ENCODE results near the gene SGCA.

The SGCA gene

GRCh38 chr17:50141026-50141744, 24.6 kb upstream of the SGCA start:
- Mint-ChIP-seq H3K27me3 (ENCODE audit: low read depth) (no peaks in the 10 kb centered on the region), H3K4me3 (peak overlapping the region; percentile 86), H3K4me1 (ENCODE audit: low read depth) (peaks cover 66% of the 10 kb centered on the region), H3K9me3 (no peaks in the 10 kb centered on the region), H3K36me3 (ENCODE audit: low read depth) (peaks cover 91% of the 10 kb centered on the region), H3K27ac (peak overlapping the region; percentile 88)
- no peak for DNase-seq (ENCODE audit: low spot score)

GRCh38 chr17:50141745-50142110, 24.1 kb upstream of the SGCA start:
- Mint-ChIP-seq H3K27ac (peak overlapping the region; percentile 72), H3K4me1 (ENCODE audit: low read depth) (peaks cover 69% of the 10 kb centered on the region), H3K36me3 (ENCODE audit: low read depth) (peaks cover 89% of the 10 kb centered on the region), H3K27me3 (ENCODE audit: low read depth) (no peaks in the 10 kb centered on the region), H3K4me3 (peak overlapping the region; percentile 86), H3K9me3 (no peaks in the 10 kb centered on the region)
- no peak for DNase-seq (ENCODE audit: low spot score)

GRCh38 chr17:50143461-50144176, 22.2 kb upstream of the SGCA start:
- H3K27me3 Mint-ChIP-seq (ENCODE audit: low read depth) = no peaks in the 10 kb centered on the region
- no peaks in the 10 kb centered on the region for H3K9me3 Mint-ChIP-seq
- H3K27ac Mint-ChIP-seq = peak overlapping the region; percentile 68
- DNase-seq (ENCODE audit: low spot score) = no peak
- H3K4me1 Mint-ChIP-seq (ENCODE audit: low read depth) = peaks cover 70% of the 10 kb centered on the region
- H3K36me3 Mint-ChIP-seq (ENCODE audit: low read depth) = peaks cover 88% of the 10 kb centered on the region
- H3K4me3 Mint-ChIP-seq = peak overlapping the region; percentile 6

- H3K27ac Mint-ChIP-seq = peak overlapping the region; percentile 68
- H3K9me3 Mint-ChIP-seq = no peaks in the 10 kb centered on the region
- peaks cover 70% of the 10 kb centered on the region for H3K4me1 Mint-ChIP-seq (ENCODE audit: low read depth)
- no peak for DNase-seq (ENCODE audit: low spot score)
- peak overlapping the region; percentile 6 for H3K4me3 Mint-ChIP-seq
- H3K36me3 Mint-ChIP-seq (ENCODE audit: low read depth) = peaks cover 84% of the 10 kb centered on the region
- no peaks in the 10 kb centered on the region for H3K27me3 Mint-ChIP-seq (ENCODE audit: low read depth)
Observed at GRCh38 chr17:50144355-50144754, 21.4 kb upstream of the SGCA start.

GRCh38 chr17:50144845-50145531, 20.8 kb upstream of the SGCA start:
- peak overlapping the region; percentile 69 for H3K27ac Mint-ChIP-seq
- H3K4me3 Mint-ChIP-seq = peak overlapping the region; percentile 98
- peak; percentile 42 for DNase-seq (ENCODE audit: low spot score)
- peaks cover 78% of the 10 kb centered on the region for H3K36me3 Mint-ChIP-seq (ENCODE audit: low read depth)
- peaks cover 63% of the 10 kb centered on the region for H3K4me1 Mint-ChIP-seq (ENCODE audit: low read depth)
- no peaks in the 10 kb centered on the region for H3K27me3 Mint-ChIP-seq (ENCODE audit: low read depth)
- no peaks in the 10 kb centered on the region for H3K9me3 Mint-ChIP-seq

- Mint-ChIP-seq H3K4me3 (peak overlapping the region; percentile 98), H3K4me1 (ENCODE audit: low read depth) (peaks cover 57% of the 10 kb centered on the region)
Observed at GRCh38 chr17:50145532-50146229, 20.1 kb upstream of the SGCA start.

GRCh38 chr17:50146230-50146926, 19.4 kb upstream of the SGCA start:
- no peak for DNase-seq (ENCODE audit: low spot score)
- Mint-ChIP-seq H3K27me3 (ENCODE audit: low read depth) (no peaks in the 10 kb centered on the region), H3K36me3 (ENCODE audit: low read depth) (peaks cover 65% of the 10 kb centered on the region)

More at GRCh38 chr17:50145532-50146229, 20.1 kb upstream of the SGCA start:
- H3K27me3 Mint-ChIP-seq (ENCODE audit: low read depth) = no peaks in the 10 kb centered on the region
- peak overlapping the region; percentile 69 for H3K27ac Mint-ChIP-seq
- peaks cover 71% of the 10 kb centered on the region for H3K36me3 Mint-ChIP-seq (ENCODE audit: low read depth)
- H3K9me3 Mint-ChIP-seq = no peaks in the 10 kb centered on the region
- DNase-seq (ENCODE audit: low spot score) = no peak

GRCh38 chr17:50146927-50147665, 18.7 kb upstream of the SGCA start:
- Mint-ChIP-seq H3K27me3 (ENCODE audit: low read depth) (no peaks in the 10 kb centered on the region), H3K4me1 (ENCODE audit: low read depth) (peaks cover 49% of the 10 kb centered on the region), H3K27ac (peak overlapping the region; percentile 84), H3K9me3 (no peaks in the 10 kb centered on the region), H3K4me3 (peak overlapping the region; percentile 98), H3K36me3 (ENCODE audit: low read depth) (peaks cover 60% of the 10 kb centered on the region)
- DNase-seq (ENCODE audit: low spot score) = no peak

More at GRCh38 chr17:50146230-50146926, 19.4 kb upstream of the SGCA start:
- H3K27ac Mint-ChIP-seq = peak overlapping the region; percentile 84
- H3K9me3 Mint-ChIP-seq = no peaks in the 10 kb centered on the region
- peak overlapping the region; percentile 98 for H3K4me3 Mint-ChIP-seq
- peaks cover 51% of the 10 kb centered on the region for H3K4me1 Mint-ChIP-seq (ENCODE audit: low read depth)

GRCh38 chr17:50147841-50148225, 18.0 kb upstream of the SGCA start:
- Mint-ChIP-seq H3K4me3 (peak overlapping the region; percentile 98), H3K27ac (peak overlapping the region; percentile 84), H3K27me3 (ENCODE audit: low read depth) (no peaks in the 10 kb centered on the region), H3K9me3 (no peaks in the 10 kb centered on the region), H3K4me1 (ENCODE audit: low read depth) (peaks cover 48% of the 10 kb centered on the region), H3K36me3 (ENCODE audit: low read depth) (peaks cover 53% of the 10 kb centered on the region)
- no peak for DNase-seq (ENCODE audit: low spot score)

GRCh38 chr17:50148226-50149090, 17.3 kb upstream of the SGCA start:
- Mint-ChIP-seq H3K4me3 (peak overlapping the region; percentile 98), H3K4me1 (ENCODE audit: low read depth) (peaks cover 44% of the 10 kb centered on the region), H3K27me3 (ENCODE audit: low read depth) (no peaks in the 10 kb centered on the region), H3K27ac (peak overlapping the region; percentile 83), H3K9me3 (no peaks in the 10 kb centered on the region), H3K36me3 (ENCODE audit: low read depth) (peaks cover 48% of the 10 kb centered on the region)
- peak; percentile 68 for DNase-seq (ENCODE audit: low spot score)

- peaks cover 42% of the 10 kb centered on the region for H3K36me3 Mint-ChIP-seq (ENCODE audit: low read depth)
- peak overlapping the region; percentile 73 for H3K27ac Mint-ChIP-seq
- peak overlapping the region; percentile 91 for H3K4me3 Mint-ChIP-seq
- DNase-seq (ENCODE audit: low spot score) = no peak
- H3K9me3 Mint-ChIP-seq = no peaks in the 10 kb centered on the region
- peaks cover 40% of the 10 kb centered on the region for H3K4me1 Mint-ChIP-seq (ENCODE audit: low read depth)
- no peaks in the 10 kb centered on the region for H3K27me3 Mint-ChIP-seq (ENCODE audit: low read depth)
Observed at GRCh38 chr17:50149091-50149416, 16.8 kb upstream of the SGCA start.

Data from T-helper 2 cell treated with Interferon-gamma antibody and Interleukin-4, amounts not matched to agents 5 μg/mL and 100 μg/mL, for 36 hours (primary cell).